ENCODE results near the gene NAIF1. TPM values are rescaled to one million over a fixed set of nuclear protein-coding genes. Genes with fewer than 3 reads are reported as not detected.
A peak's percentile ranks its signal among the peaks of the same experiment; 100 is the strongest.

NAIF1 gene
- total RNA-seq, 1 experiment from 2014 or later: 11.0 TPM

DNA sequence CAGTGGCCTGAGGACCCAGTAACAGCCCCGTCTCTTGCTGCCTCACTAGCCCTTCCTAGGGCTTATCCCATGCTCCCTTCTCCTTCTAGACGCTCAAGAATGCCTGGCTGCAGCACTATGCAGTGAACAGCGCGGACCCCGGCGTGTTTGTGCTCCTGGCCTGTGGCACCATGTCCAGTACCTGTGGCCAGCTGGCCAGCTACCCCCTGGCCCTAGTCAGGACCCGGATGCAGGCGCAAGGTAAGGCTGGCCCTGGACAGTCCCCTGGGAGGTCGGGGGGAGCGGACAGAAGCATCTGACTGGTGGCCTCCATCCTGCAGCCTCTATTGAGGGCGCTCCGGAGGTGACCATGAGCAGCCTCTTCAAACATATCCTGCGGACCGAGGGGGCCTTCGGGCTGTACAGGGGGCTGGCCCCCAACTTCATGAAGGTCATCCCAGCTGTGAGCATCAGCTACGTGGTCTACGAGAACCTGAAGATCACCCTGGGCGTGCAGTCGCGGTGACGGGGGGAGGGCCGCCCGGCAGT is 39.9 kb upstream of the NAIF1 start (continued):
- TF ChIP-seq EGR1 (IDR thresholded peaks at IDR 0.05; ENCODE audit: low read depth): no peak
- no peak for TF ChIP-seq CEBPB (IDR thresholded peaks at IDR 0.05; ENCODE audit: low read depth)
- no peak for TF ChIP-seq CBX3 (IDR thresholded peaks at IDR 0.05; ENCODE audit: low read depth)
- TF ChIP-seq ELF1 (IDR thresholded peaks at IDR 0.05; ENCODE audit: borderline replicate concordance, low read depth): no peak

DNA sequence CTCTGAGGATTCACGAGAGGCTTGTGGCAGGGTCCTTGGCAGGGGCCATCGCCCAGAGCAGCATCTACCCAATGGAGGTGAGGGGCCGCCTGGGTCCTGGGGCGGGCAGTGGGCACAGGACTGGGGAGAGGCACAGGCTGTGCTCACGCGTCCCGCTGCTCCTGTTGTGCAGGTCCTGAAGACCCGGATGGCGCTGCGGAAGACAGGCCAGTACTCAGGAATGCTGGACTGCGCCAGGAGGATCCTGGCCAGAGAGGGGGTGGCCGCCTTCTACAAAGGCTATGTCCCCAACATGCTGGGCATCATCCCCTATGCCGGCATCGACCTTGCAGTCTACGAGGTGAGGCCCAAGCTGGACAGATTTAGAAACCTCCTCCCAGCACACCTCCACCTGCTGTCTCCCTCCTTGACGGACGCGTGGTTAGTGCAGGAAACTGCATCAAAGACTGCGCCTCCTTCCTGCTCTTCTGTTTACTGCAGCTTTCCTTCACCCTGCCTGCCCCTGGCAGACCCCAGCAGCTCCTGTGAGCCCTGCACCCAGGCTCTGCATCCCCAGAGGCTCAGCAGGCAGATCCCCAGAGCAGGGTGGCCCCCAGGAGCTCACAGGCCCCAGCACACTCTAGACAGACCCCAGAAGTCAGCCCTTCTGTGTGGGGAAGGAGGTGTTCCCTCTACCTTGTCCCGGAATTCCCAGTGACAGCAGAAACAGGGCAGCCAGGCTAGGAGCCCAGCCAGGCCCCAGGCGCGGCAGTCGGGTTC is 39.2 kb upstream of the NAIF1 start:
- Histone ChIP-seq H3K9ac (ENCODE audit: low read length) (no peak overlapping the region), H3K36me3 (ENCODE audit: control insufficient read depth in 1 of 2, insufficient read depth in 2 of 2, low read length in 2 of 2) (peaks cover 10 to 36% of the 10 kb centered on the region in 2 experiments), H3K9me2 (ENCODE audit: insufficient read depth) (no peaks in the 10 kb centered on the region), H3K9me3 (ENCODE audit: control insufficient read depth in 1 of 2, insufficient read depth in 1 of 2, low read depth in 1 of 2, low read length in 2 of 2) (no peaks in the 10 kb centered on the region), H4K20me1 (ENCODE audit: insufficient read depth) (no peaks in the 10 kb centered on the region), H3K27me3 (ENCODE audit: insufficient read depth, low read length) (no peaks in the 10 kb centered on the region), H3K4me2 (ENCODE audit: low read length) (no peak overlapping the region), H2AFZ (ENCODE audit: low read depth, low read length, poor library complexity, severe bottlenecking) (no peak overlapping the region), H3K27ac (ENCODE audit: low read depth, low read length) (no peak overlapping the region), H3K4me1 (ENCODE audit: control insufficient read depth in 1 of 2, insufficient read depth in 2 of 2, low read length in 2 of 2) (no peaks in the 10 kb centered on the region), H3K4me3 (replicated peaks in 1 of 2; ENCODE audit: low read depth in 1 of 2, low read length in 2 of 2) (no peak overlapping the region), H3K79me2 (ENCODE audit: insufficient read depth, low read length) (peaks cover 9% of the 10 kb centered on the region; the same call in 1 of the 2 replicates)
- POLR2A ChIA-PET: no interaction called here
- BruUV-seq (replicated peaks): no TSS peak
- RAD21 ChIA-PET (ENCODE audit: low non-redundant PET in 1 of 2, low total read pairs in 2 of 2, uncharacterized antibody in 2 of 2, unreplicated experiment in 2 of 2): no interaction called here
- intact Hi-C loops (cut with micrococcal nuclease): no loop called here
- CTCF ChIA-PET: interaction anchor here (1.8 kb wide), 1 partner anchor 11 kb away, joined by 7 read pairs; no protein-coding TSS in a partner anchor
- DNase-seq (ENCODE audit: low read depth, low spot score) (no peak), ATAC-seq (peak; percentile 50; the same call in 1 of the 2 replicates)
- TF ChIP-seq EGR1 (IDR thresholded peaks at IDR 0.05; ENCODE audit: low read depth) (no peak), TCF7L2 (IDR thresholded peaks at IDR 0.05; ENCODE audit: borderline replicate concordance, extremely low read depth, insufficient read depth, insufficient read length) (no peak), YY1 (IDR thresholded peaks at IDR 0.05; ENCODE audit: extremely low read depth, insufficient replicate concordance, low read depth, low read length) (no peak)
- TF ChIP-seq, protein P1, sequence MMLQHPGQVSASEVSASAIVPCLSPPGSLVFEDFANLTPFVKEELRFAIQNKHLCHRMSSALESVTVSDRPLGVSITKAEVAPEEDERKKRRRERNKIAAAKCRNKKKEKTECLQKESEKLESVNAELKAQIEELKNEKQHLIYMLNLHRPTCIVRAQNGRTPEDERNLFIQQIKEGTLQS (IDR thresholded peaks at IDR 0.05): no peak
- TF ChIP-seq, protein P2, sequence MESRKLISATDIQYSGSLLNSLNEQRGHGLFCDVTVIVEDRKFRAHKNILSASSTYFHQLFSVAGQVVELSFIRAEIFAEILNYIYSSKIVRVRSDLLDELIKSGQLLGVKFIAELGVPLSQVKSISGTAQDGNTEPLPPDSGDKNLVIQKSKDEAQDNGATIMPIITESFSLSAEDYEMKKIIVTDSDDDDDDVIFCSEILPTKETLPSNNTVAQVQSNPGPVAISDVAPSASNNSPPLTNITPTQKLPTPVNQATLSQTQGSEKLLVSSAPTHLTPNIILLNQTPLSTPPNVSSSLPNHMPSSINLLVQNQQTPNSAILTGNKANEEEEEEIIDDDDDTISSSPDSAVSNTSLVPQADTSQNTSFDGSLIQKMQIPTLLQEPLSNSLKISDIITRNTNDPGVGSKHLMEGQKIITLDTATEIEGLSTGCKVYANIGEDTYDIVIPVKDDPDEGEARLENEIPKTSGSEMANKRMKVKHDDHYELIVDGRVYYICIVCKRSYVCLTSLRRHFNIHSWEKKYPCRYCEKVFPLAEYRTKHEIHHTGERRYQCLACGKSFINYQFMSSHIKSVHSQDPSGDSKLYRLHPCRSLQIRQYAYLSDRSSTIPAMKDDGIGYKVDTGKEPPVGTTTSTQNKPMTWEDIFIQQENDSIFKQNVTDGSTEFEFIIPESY (IDR thresholded peaks at IDR 0.05; ENCODE audit: extremely low read depth, insufficient replicate concordance, low read length): no peak
- TF ChIP-seq, protein P3, sequence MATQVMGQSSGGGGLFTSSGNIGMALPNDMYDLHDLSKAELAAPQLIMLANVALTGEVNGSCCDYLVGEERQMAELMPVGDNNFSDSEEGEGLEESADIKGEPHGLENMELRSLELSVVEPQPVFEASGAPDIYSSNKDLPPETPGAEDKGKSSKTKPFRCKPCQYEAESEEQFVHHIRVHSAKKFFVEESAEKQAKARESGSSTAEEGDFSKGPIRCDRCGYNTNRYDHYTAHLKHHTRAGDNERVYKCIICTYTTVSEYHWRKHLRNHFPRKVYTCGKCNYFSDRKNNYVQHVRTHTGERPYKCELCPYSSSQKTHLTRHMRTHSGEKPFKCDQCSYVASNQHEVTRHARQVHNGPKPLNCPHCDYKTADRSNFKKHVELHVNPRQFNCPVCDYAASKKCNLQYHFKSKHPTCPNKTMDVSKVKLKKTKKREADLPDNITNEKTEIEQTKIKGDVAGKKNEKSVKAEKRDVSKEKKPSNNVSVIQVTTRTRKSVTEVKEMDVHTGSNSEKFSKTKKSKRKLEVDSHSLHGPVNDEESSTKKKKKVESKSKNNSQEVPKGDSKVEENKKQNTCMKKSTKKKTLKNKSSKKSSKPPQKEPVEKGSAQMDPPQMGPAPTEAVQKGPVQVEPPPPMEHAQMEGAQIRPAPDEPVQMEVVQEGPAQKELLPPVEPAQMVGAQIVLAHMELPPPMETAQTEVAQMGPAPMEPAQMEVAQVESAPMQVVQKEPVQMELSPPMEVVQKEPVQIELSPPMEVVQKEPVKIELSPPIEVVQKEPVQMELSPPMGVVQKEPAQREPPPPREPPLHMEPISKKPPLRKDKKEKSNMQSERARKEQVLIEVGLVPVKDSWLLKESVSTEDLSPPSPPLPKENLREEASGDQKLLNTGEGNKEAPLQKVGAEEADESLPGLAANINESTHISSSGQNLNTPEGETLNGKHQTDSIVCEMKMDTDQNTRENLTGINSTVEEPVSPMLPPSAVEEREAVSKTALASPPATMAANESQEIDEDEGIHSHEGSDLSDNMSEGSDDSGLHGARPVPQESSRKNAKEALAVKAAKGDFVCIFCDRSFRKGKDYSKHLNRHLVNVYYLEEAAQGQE (IDR thresholded peaks at IDR 0.05; ENCODE audit: low read depth): no peak

Measured in HCT116 (cell line).